Esophagus muscularis mucosa (tissue), 3 donors: Measurements from ENCODE around the gene S100A13.

Experiments used
- CTCF ChIP-seq, 3 experiments: fragments of 200-600 bp in 2 of 3; fragments of 450-650 bp in 1 of 3; sonication (generic) in 2 of 3; IDR thresholded peaks; one replicate each; pipeline ENCODE4 v1.5.1; 2017 to 2019; ENCODE audit warnings: antibody characterized with exemption in 3 of 3, mild to moderate bottlenecking in 2 of 3, moderate library complexity in 1 of 3
- POLR2A ChIP-seq: fragments of 450-650 bp; IDR thresholded peaks from one replicate; pipeline ENCODE4 v1.6.1; 2017; ENCODE audit warnings: antibody characterized with exemption, moderate library complexity, mild to moderate bottlenecking, low read depth

- TF ChIP-seq CTCF (IDR thresholded peaks at IDR 0.05) (no peak), POLR2A (no peak)
Observed at GRCh38 chr1:153588482-153588881, 38.8 kb downstream of the S100A13 start.
